Activated B cell treated with CpG ODN at 0.5 μM for 24 hours (primary cell): ENCODE measurements around the gene TPX2. TPM values are rescaled to one million over a fixed set of nuclear protein-coding genes. Genes with fewer than 3 reads are reported as not detected.
A peak's percentile ranks its signal among the peaks of the same experiment; 100 is the strongest.

Experiments used
- ATAC-seq: fragments of 200-7000 bp; cut with Tn5 transposase; one replicate; pipeline ENCODE4 v1.10.0; 2021; ENCODE audit warnings: low read depth, mild to moderate bottlenecking, moderate library complexity
- CTCF ChIA-PET: fragments of 350-600 bp; sonication (Branson Sonifier 250); formaldehyde crosslinking; loops from one replicate; lab custom pipeline; 2021; ENCODE audit warnings: antibody characterized with exemption; lab: Charles Lee
- POLR2A ChIA-PET: fragments of 350-600 bp; sonication (Branson Sonifier 250); formaldehyde crosslinking; loops from one replicate; lab custom pipeline; 2021; ENCODE audit warnings: antibody characterized with exemption; lab: Charles Lee
- DNase-seq: peaks from one replicate; pipeline ENCODE4 v3.0.0; 2022
- H3K27ac Mint-ChIP-seq: one replicate; pipeline ENCODE4 v1.8.0; 2020; ENCODE audit warnings: mixed read lengths
- H3K27me3 Mint-ChIP-seq: one replicate; pipeline ENCODE4 v1.8.0; 2021; ENCODE audit warnings: mixed read lengths
- H3K36me3 Mint-ChIP-seq: one replicate; pipeline ENCODE4 v1.8.0; 2021; ENCODE audit warnings: low read depth, mixed read lengths
- H3K4me1 Mint-ChIP-seq: one replicate; pipeline ENCODE4 v1.8.0; 2021; ENCODE audit warnings: mixed read lengths
- H3K4me3 Mint-ChIP-seq: one replicate; pipeline ENCODE4 v1.8.0; 2020; ENCODE audit warnings: mild to moderate bottlenecking, mixed read lengths
- H3K9me3 Mint-ChIP-seq: one replicate; pipeline ENCODE4 v1.8.0; 2020; ENCODE audit warnings: mixed read lengths
- intact Hi-C: fragments of 100-400 bp; cut with micrococcal nuclease; formaldehyde crosslinking; loops from one replicate; pipeline ENCODE4 v1.15.1; 2024
- total RNA-seq: library from RNA; stranded (reverse); gene quantifications from 2 replicates; pipeline ENCODE4 v1.2.3, GENCODE V29; 2022
- TF ChIP-seq, protein P1 (sequence below): fragments of 200-600 bp; IDR thresholded peaks from one replicate; pipeline ENCODE4 v1.8.0; 2022; ENCODE audit warnings: antibody characterized with exemption, mild to moderate bottlenecking

Gene TPX2
- total RNA-seq, 1 donor from 2014 or later, result 2.8 TPM

GRCh38 chr20:31833931-31834521 lies 94.9 kb downstream of the TPX2 start:
- intact Hi-C loops, result no loop called here
- H3K9me3 Mint-ChIP-seq, result no peaks in the 10 kb centered on the region
- no peak for DNase-seq
- TF ChIP-seq, protein P1, sequence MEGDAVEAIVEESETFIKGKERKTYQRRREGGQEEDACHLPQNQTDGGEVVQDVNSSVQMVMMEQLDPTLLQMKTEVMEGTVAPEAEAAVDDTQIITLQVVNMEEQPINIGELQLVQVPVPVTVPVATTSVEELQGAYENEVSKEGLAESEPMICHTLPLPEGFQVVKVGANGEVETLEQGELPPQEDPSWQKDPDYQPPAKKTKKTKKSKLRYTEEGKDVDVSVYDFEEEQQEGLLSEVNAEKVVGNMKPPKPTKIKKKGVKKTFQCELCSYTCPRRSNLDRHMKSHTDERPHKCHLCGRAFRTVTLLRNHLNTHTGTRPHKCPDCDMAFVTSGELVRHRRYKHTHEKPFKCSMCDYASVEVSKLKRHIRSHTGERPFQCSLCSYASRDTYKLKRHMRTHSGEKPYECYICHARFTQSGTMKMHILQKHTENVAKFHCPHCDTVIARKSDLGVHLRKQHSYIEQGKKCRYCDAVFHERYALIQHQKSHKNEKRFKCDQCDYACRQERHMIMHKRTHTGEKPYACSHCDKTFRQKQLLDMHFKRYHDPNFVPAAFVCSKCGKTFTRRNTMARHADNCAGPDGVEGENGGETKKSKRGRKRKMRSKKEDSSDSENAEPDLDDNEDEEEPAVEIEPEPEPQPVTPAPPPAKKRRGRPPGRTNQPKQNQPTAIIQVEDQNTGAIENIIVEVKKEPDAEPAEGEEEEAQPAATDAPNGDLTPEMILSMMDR, result no peak
- CTCF ChIA-PET, result interaction anchor here (0.9 to 1.5 kb wide), 3 partner anchors 11 to 13 kb away, joined by 3 to 4 read pairs (median 3); partner anchors contain the start of gene FOXS1
- H3K27me3 Mint-ChIP-seq, result no peaks in the 10 kb centered on the region
- no peak overlapping the region for H3K4me3 Mint-ChIP-seq
- H3K27ac Mint-ChIP-seq, result no peak overlapping the region
- no peaks in the 10 kb centered on the region for H3K36me3 Mint-ChIP-seq
- POLR2A ChIA-PET, result interaction anchor here (0.6 kb wide), 1 partner anchor 411 kb away, joined by 9 read pairs; no protein-coding TSS in a partner anchor
- peaks cover 14% of the 10 kb centered on the region for H3K4me1 Mint-ChIP-seq
- ATAC-seq, result no peak

- POLR2A ChIA-PET, result no interaction called here
- no peak for ATAC-seq
- CTCF ChIA-PET, result no interaction called here
Observed at GRCh38 chr20:31835554-31835953, 96.5 kb downstream of the TPX2 start.

GRCh38 chr20:31835977-31836852 lies 97.1 kb downstream of the TPX2 start:
- ChIA-PET POLR2A (no interaction called here), CTCF (interaction anchor here (1.2 to 2.2 kb wide), 2 partner anchors 11 to 20 kb away, joined by 3 to 8 read pairs; no protein-coding TSS in a partner anchor)
- Mint-ChIP-seq H3K4me3 (no peak overlapping the region), H3K4me1 (peaks cover 9% of the 10 kb centered on the region), H3K27me3 (no peaks in the 10 kb centered on the region), H3K27ac (no peak overlapping the region), H3K9me3 (no peaks in the 10 kb centered on the region), H3K36me3 (no peaks in the 10 kb centered on the region)
- TF ChIP-seq, protein P1, result no peak
- DNase-seq (peak; percentile 29), ATAC-seq (peak; percentile 72)
- intact Hi-C loops, result no loop called here

More at GRCh38 chr20:31835554-31835953, 96.5 kb downstream of the TPX2 start:
- TF ChIP-seq, protein P1, result no peak
- Mint-ChIP-seq H3K4me3 (no peak overlapping the region), H3K4me1 (peaks cover 9% of the 10 kb centered on the region), H3K36me3 (no peaks in the 10 kb centered on the region), H3K27ac (no peak overlapping the region), H3K9me3 (no peaks in the 10 kb centered on the region), H3K27me3 (no peaks in the 10 kb centered on the region)
- DNase-seq, result no peak
- intact Hi-C loops, result no loop called here

- TF ChIP-seq, protein P1, result no peak
- H3K27ac Mint-ChIP-seq, result no peak overlapping the region
- no peaks in the 10 kb centered on the region for H3K36me3 Mint-ChIP-seq
- intact Hi-C loops, result no loop called here
- H3K27me3 Mint-ChIP-seq, result no peaks in the 10 kb centered on the region
- POLR2A ChIA-PET, result no interaction called here
- H3K4me1 Mint-ChIP-seq, result peaks cover 9% of the 10 kb centered on the region
- CTCF ChIA-PET, result interaction anchor here (1.2 to 2.7 kb wide), 3 partner anchors 10 to 21 kb away, joined by 3 to 10 read pairs (median 8); no protein-coding TSS in a partner anchor
- no peak for ATAC-seq
- H3K9me3 Mint-ChIP-seq, result no peaks in the 10 kb centered on the region
- H3K4me3 Mint-ChIP-seq, result no peak overlapping the region
- no peak for DNase-seq
Observed at GRCh38 chr20:31836853-31837608, 97.9 kb downstream of the TPX2 start.
